ENCODE measurements around the gene DHPS.

The DHPS gene

DNA sequence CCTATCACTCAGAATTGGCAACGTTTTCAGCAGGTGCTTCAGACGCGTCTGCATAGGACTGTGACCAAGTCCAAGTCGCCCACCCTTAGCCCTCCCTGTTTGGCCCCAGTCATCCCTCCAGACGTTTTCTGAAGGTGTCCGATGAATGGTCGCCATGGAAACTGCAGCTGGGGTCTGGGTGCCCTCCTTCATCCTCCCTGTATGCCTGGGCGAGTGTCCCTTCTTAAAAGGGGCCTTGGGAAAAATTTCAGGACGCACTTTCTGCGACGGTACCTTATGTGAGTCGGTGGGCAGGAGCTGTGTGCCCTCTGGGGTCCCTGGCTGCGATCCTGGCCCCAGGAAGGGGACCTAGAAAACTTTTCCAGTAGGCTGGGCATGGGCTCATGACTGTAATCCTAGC lies 40.2 kb downstream of the DHPS start:
- DNase-seq: no peak

GRCh38 chr19:12639901-12640613 lies 41.6 kb downstream of the DHPS start:
- DNase-seq: peak; percentile 22

DNA sequence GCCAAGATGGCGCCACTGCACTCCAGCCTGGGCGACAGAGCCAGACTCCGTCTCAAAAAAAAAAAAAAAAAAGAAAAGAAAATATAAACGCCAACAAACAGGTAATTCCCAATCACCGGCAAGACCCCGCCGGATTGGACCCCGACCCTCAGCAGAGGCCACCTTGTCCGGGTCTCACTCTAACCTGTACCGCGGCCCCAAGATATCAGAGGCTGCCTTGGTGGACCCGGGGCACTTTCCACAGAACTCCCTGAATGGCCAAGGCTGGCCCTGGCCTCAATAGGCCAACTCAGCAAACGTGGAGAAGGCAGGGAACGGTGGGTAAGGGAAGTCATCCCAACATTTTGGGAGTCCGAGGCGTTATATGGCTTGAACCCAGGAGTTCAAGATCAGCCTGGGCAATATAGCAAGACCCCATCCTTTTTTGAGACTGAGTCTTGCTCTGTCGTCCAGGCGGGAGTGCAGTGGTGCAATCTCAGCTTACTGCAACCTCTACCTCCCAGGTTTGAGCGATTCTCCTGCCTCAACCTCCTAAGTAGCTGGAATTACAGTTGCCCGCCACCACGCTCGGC lies 43.0 kb downstream of the DHPS start:
- DNase-seq: no peak

DNA sequence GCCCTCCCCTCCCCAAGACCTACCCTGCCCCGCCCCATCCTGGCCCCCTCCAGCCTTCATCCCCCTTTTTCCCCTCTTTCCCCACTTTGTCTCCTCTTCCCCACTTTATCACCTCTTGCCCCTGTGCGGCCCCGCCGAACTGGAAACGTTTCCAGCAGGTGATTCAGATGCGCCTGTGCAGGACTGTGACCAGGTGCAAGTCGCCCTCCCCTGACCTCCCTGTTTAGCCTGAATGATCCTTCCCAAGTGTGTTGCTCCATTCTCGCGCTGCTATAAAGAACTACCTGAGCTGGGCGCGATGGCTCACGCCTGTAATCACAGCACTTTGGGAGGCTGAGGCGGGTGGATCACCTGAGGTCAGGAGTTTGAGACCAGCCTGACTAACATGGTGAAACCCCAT lies 45.0 kb downstream of the DHPS start:
- no peak for DNase-seq

GRCh38 chr19:12629215-12629614 lies 52.5 kb downstream of the DHPS start:
- no peak for DNase-seq

GRCh38 chr19:12628040-12629022 lies 53.3 kb downstream of the DHPS start:
- DNase-seq: no peak

DNA sequence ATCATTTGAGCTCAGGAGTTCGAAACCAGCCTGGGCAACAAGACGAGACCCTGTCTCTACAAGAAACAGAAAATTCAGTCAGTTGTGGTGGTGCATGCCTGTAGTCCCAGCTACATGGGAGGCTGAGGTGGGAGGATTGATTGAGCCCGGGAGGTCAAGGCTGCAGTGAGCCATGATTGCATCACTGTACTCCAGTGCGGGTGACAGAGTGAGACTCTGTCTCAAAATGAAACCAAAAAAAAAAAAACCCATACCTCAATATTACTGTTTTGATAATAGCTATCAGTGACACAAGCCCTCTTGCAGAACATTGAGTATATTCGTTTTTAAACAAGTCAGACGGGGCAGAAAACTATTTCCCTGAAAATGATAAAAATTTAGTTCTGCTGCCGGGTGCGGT lies 54.7 kb downstream of the DHPS start:
- DNase-seq: no peak
